ENCODE data around the gene KIAA1671. TPM values are rescaled to one million over a fixed set of nuclear protein-coding genes. Genes with fewer than 3 reads are reported as not detected.

KIAA1671 gene
- total and polyA plus RNA-seq, 2 donors (not counting 1 experiment from before 2014, with no cell fraction given) = 0.01 to 0.02 TPM

DNA sequence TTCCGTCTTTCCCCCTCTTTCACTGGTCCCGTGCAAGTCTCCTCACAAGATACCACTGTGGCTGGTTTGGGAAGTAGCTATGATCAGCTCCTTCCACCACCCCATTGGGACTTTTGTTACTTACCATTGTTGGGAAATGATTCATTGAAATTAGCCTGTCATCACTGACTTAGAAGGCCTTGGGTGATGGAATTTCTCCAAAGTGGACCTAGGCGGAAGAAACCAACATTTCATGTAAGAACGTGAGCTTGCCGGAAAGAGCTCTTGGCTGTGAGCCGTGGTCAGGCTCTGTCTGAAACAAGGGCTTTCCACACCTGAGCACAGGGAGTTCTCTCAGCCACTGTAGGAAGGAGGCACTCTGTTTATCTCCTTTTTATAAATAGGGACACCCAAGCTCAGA is 223.7 kb downstream of the KIAA1671 start:
- Histone ChIP-seq H3K4me2 (replicated peaks; ENCODE audit: low read depth, low read length, poor library complexity, severe bottlenecking) (no peak overlapping the region), H3K27me3 (replicated peaks in 1 of 4; ENCODE audit: control extremely low read depth in 1 of 4, control insufficient read depth in 3 of 4, insufficient read depth in 4 of 4, low read length in 3 of 4) (no peaks in the 10 kb centered on the region), H3K27ac (ENCODE audit: low read length in 2 of 2) (no peak overlapping the region), H2AFZ (ENCODE audit: insufficient read depth, low read depth, low read length, poor library complexity, severe bottlenecking) (no peak overlapping the region), H3K9ac (ENCODE audit: low read length) (no peak overlapping the region), H4K20me1 (ENCODE audit: control insufficient read depth, insufficient read depth, low read length, poor library complexity, severe bottlenecking) (no peaks in the 10 kb centered on the region), H3K79me2 (ENCODE audit: control insufficient read depth, insufficient read depth, low read length) (no peaks in the 10 kb centered on the region), H3K4me3 (ENCODE audit: control extremely low read depth in 1 of 5, extremely low read depth in 1 of 5, insufficient read depth in 1 of 5, low read depth in 2 of 5, low read length in 4 of 5) (no peak overlapping the region), H3K36me3 (replicated peaks in 1 of 2; ENCODE audit: control extremely low read depth in 1 of 2, control insufficient read depth in 1 of 2, extremely low read depth in 1 of 2, insufficient read depth in 2 of 2, low read length in 1 of 2) (no peaks in the 10 kb centered on the region), H3K4me1 (ENCODE audit: control insufficient read depth in 2 of 2, insufficient read depth in 2 of 2, low read length in 2 of 2) (no peaks in the 10 kb centered on the region), H3K9me3 (ENCODE audit: control extremely low read depth in 1 of 3, control insufficient read depth in 2 of 3, insufficient read depth in 1 of 3, low read length in 2 of 3) (peaks cover 0 to 11% (median 5%) of the 10 kb centered on the region in 3 donors)
- WGBS (ENCODE audit: insufficient coverage) = 100% methylated on average over 4 of the region's 6 CpGs
- peaks cover 8% of the 10 kb centered on the region for H3K9me3 Mint-ChIP-seq (ENCODE audit: insufficient read depth)
- DNase-seq (no peak), ATAC-seq (ENCODE audit: low read depth) (no peak)
- TF ChIP-seq, protein P1, sequence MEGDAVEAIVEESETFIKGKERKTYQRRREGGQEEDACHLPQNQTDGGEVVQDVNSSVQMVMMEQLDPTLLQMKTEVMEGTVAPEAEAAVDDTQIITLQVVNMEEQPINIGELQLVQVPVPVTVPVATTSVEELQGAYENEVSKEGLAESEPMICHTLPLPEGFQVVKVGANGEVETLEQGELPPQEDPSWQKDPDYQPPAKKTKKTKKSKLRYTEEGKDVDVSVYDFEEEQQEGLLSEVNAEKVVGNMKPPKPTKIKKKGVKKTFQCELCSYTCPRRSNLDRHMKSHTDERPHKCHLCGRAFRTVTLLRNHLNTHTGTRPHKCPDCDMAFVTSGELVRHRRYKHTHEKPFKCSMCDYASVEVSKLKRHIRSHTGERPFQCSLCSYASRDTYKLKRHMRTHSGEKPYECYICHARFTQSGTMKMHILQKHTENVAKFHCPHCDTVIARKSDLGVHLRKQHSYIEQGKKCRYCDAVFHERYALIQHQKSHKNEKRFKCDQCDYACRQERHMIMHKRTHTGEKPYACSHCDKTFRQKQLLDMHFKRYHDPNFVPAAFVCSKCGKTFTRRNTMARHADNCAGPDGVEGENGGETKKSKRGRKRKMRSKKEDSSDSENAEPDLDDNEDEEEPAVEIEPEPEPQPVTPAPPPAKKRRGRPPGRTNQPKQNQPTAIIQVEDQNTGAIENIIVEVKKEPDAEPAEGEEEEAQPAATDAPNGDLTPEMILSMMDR (IDR thresholded peaks at IDR 0.05) = no peak
- TF ChIP-seq EZH2 (IDR thresholded peaks at IDR 0.05; ENCODE audit: borderline replicate concordance, insufficient read depth, low read depth, low read length, poor library complexity, severe bottlenecking) = no peak
- ChIA-PET POLR2A (no interaction called here), CTCF (no interaction called here)
- no peaks in the 10 kb centered on the region for H3K27me3 Mint-ChIP-seq
- H3K4me1 Mint-ChIP-seq = no peaks in the 10 kb centered on the region
- intact Hi-C loops (cut with micrococcal nuclease) = no loop called here
- H3K4me3 Mint-ChIP-seq = no peak overlapping the region
- H3K27ac Mint-ChIP-seq = no peak overlapping the region

DNA sequence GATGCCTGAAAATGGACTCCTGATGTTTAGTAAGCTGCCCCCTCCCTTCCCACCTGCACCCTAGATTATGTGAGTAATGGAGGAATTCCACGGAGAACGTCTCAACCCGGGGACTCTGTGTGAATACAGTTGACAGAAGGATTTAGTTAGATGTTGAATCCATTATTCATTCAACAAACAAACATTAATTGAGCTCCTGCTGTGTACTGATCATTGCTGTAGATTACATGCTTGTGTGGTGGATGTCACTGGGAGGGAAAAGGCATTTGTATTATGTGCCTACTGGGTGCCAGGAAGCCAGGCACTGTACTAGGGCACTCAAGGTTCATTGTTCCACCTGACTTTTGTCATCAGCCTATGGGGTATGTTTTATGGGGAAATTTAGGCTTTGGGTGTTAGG is 224.3 kb downstream of the KIAA1671 start:
- Histone ChIP-seq H2AFZ (ENCODE audit: insufficient read depth, low read depth, low read length, poor library complexity, severe bottlenecking) (no peak overlapping the region), H3K9me3 (ENCODE audit: control extremely low read depth in 1 of 3, control insufficient read depth in 2 of 3, insufficient read depth in 1 of 3, low read length in 2 of 3) (peaks cover 0 to 11% (median 5%) of the 10 kb centered on the region in 3 donors), H3K79me2 (ENCODE audit: control insufficient read depth, insufficient read depth, low read length) (no peaks in the 10 kb centered on the region), H3K27me3 (replicated peaks in 1 of 4; ENCODE audit: control extremely low read depth in 1 of 4, control insufficient read depth in 3 of 4, insufficient read depth in 4 of 4, low read length in 3 of 4) (no peaks in the 10 kb centered on the region), H4K20me1 (ENCODE audit: control insufficient read depth, insufficient read depth, low read length, poor library complexity, severe bottlenecking) (no peaks in the 10 kb centered on the region), H3K4me2 (replicated peaks; ENCODE audit: low read depth, low read length, poor library complexity, severe bottlenecking) (no peak overlapping the region), H3K9ac (ENCODE audit: low read length) (no peak overlapping the region), H3K4me1 (ENCODE audit: control insufficient read depth in 2 of 2, insufficient read depth in 2 of 2, low read length in 2 of 2) (no peaks in the 10 kb centered on the region), H3K27ac (ENCODE audit: low read length in 2 of 2) (no peak overlapping the region), H3K36me3 (replicated peaks in 1 of 2; ENCODE audit: control extremely low read depth in 1 of 2, control insufficient read depth in 1 of 2, extremely low read depth in 1 of 2, insufficient read depth in 2 of 2, low read length in 1 of 2) (no peaks in the 10 kb centered on the region), H3K4me3 (ENCODE audit: control extremely low read depth in 1 of 5, extremely low read depth in 1 of 5, insufficient read depth in 1 of 5, low read depth in 2 of 5, low read length in 4 of 5) (no peak overlapping the region)
- ChIA-PET POLR2A (no interaction called here), CTCF (no interaction called here)
- Mint-ChIP-seq H3K27me3 (no peaks in the 10 kb centered on the region), H3K27ac (no peak overlapping the region), H3K4me1 (no peaks in the 10 kb centered on the region), H3K4me3 (no peak overlapping the region), H3K9me3 (ENCODE audit: insufficient read depth) (peaks cover 8% of the 10 kb centered on the region)
- TF ChIP-seq EZH2 (IDR thresholded peaks at IDR 0.05; ENCODE audit: borderline replicate concordance, insufficient read depth, low read depth, low read length, poor library complexity, severe bottlenecking) = no peak
- TF ChIP-seq, protein P1 (IDR thresholded peaks at IDR 0.05) = no peak
- intact Hi-C loops (cut with micrococcal nuclease) = no loop called here
- DNase-seq = no peak
- WGBS (ENCODE audit: insufficient coverage) = no CpG with 5 or more reads among the region's 3 CpGs
- ATAC-seq (ENCODE audit: low read depth) = no peak
